GM12864 (cell line): ENCODE data around the gene MGMT.

Source experiments
- DNase-seq: peaks from one replicate; pipeline ENCODE4 v3.0.0-alpha.2; 2011; ENCODE audit warnings: low read depth
- H3K4me3 ChIP-seq: 2 replicates; pipeline ENCODE4 v1.5.1; 2011; ENCODE audit warnings: mild to moderate bottlenecking, low read depth, low read length, control low read depth
- TF ChIP-seq, protein P1 (sequence below): IDR thresholded peaks from 2 replicates; pipeline ENCODE4 v1.5.1; 2011; ENCODE audit warnings: low read depth, mild to moderate bottlenecking, moderate library complexity, low read length, control low read depth, inconsistent platforms; ENCODE audit errors: missing control alignments

Gene MGMT

GRCh38 chr10:129604333-129605032 lies 137.4 kb downstream of the MGMT start:
- no peak overlapping the region; the same call in 1 of the 2 replicates for H3K4me3 ChIP-seq
- TF ChIP-seq, protein P1, sequence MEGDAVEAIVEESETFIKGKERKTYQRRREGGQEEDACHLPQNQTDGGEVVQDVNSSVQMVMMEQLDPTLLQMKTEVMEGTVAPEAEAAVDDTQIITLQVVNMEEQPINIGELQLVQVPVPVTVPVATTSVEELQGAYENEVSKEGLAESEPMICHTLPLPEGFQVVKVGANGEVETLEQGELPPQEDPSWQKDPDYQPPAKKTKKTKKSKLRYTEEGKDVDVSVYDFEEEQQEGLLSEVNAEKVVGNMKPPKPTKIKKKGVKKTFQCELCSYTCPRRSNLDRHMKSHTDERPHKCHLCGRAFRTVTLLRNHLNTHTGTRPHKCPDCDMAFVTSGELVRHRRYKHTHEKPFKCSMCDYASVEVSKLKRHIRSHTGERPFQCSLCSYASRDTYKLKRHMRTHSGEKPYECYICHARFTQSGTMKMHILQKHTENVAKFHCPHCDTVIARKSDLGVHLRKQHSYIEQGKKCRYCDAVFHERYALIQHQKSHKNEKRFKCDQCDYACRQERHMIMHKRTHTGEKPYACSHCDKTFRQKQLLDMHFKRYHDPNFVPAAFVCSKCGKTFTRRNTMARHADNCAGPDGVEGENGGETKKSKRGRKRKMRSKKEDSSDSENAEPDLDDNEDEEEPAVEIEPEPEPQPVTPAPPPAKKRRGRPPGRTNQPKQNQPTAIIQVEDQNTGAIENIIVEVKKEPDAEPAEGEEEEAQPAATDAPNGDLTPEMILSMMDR = no peak
- peak; percentile 56 for DNase-seq

DNA sequence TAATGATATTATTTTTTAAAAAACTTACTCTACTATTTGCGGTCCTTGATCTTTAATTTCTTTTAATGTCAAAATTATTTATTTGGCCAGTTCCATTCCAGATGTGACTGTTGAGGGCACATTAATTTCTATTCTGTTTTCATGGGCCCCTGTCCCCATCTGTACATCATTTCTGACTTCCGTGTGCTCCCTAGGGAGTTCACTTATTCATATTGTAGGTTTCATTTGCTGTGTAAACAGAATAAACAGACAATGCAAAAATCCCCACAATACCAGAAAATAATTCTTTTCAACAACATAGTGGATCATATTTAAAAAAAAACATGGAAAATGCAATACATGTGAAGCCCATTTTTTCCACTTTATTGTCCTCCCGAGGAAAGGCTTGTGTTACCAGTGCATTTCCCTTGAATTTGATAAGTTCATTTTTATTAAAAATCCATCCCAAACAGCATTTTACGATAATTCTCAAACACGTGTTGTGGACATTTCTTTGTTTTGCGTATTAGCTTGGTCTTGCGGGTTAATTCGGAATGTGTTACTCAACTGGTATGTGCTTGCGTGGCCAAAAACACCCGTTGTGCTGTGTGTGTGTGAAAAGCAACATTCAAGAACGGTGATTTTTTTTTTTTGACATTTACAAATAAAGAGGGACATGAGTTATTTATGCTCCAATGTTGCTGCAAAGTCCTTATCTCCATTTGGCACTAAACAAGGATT lies 138.4 kb downstream of the MGMT start:
- H3K4me3 ChIP-seq = peak overlapping the region; percentile 36; the same call in 1 of the 2 replicates
- TF ChIP-seq, protein P1 = no peak
- peak; percentile 34 for DNase-seq

- TF ChIP-seq, protein P1 = no peak
- DNase-seq = peak; percentile 43
- H3K4me3 ChIP-seq = peak overlapping the region; percentile 36
These were observed 139.0 kb downstream of the MGMT start for GRCh38 chr10:129605986-129606518.

DNA sequence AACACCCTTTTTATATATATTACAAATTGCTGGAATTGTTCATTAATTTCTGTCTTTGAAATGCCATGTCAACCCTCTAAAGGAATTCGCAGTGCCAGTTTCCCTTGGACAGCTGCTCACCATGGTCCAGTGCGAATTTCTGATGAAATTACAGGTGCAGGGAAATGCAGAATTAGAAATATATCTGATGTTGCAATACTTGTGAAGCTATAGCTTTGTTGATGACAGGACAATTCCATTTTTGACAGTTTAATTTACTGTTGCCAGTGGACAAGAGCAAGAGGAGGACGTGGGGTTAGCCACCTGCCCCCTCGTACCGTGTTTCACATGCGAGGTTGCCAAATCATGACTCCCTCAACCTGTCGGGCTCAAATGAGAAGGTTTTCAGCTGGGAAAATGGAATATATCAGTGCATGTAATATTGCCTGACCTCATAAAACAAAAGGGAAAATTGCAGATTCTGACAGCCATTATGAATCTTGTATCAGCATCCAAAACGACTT lies 140.6 kb downstream of the MGMT start:
- TF ChIP-seq, protein P1 = no peak
- DNase-seq = no peak
- H3K4me3 ChIP-seq = no peak overlapping the region

GRCh38 chr10:129608653-129609052 lies 141.6 kb downstream of the MGMT start:
- DNase-seq = no peak
- TF ChIP-seq, protein P1 = no peak

DNA sequence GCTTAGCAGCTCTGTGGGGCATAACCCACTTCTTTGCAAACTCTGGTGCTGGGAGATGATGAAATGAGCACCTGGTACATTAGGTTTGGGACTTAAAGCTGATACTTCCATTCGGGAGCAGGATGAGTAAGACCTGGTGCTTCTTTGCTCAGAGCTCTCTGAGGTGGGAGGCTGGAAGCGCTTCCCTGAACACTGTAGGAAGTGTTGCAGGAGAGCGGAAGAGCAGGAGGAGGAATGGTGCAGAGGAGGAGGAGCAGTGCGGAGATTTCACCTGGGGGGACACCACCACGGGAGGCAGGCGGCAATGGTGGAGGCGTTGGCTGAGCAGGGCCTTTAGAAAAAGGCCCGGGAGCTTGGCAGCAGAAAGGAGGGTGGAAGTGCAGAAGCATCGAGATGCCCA lies 142.5 kb downstream of the MGMT start:
- DNase-seq = no peak

More at GRCh38 chr10:129608653-129609052, 141.6 kb downstream of the MGMT start:
- no peak overlapping the region for H3K4me3 ChIP-seq

More for the DNA sequence above, 142.5 kb downstream of the MGMT start:
- H3K4me3 ChIP-seq = no peak overlapping the region
- TF ChIP-seq, protein P1 = no peak
